Prostate gland (tissue), 2 donors: ENCODE data around the gene RNF114. TPM values are rescaled to one million over a fixed set of nuclear protein-coding genes. Genes with fewer than 3 reads are reported as not detected.

Experiments
- DNase-seq: peaks from one replicate; pipeline ENCODE4 v3.0.0-alpha.2; 2019; ENCODE audit warnings: low spot score
- H3K27ac ChIP-seq, 2 donors: fragments of 200-600 bp; sonication (generic); 2 replicates each; pipeline ENCODE4 v1.5.1; 2017 to 2019
- H3K27me3 ChIP-seq: fragments of 200-600 bp; sonication (generic); replicated peaks from 2 replicates; pipeline ENCODE4 v1.5.1; 2019; ENCODE audit not compliant: insufficient read depth
- H3K36me3 ChIP-seq, 2 donors: fragments of 200-600 bp; sonication (generic); 1 replicate in 1 of 2; 2 replicates in 1 of 2; pipeline versions ENCODE4 v1.5.1 to v1.8.1; 2017 to 2019
- H3K4me1 ChIP-seq: fragments of 200-600 bp; sonication (generic); replicated peaks from 2 replicates; pipeline ENCODE4 v1.5.1; 2019
- H3K4me3 ChIP-seq, 2 donors: fragments of 200-600 bp; sonication (generic); 2 replicates each; pipeline ENCODE4 v1.5.1; 2017 to 2019
- H3K9me3 ChIP-seq: fragments of 200-600 bp; sonication (generic); 2 replicates; pipeline ENCODE4 v1.5.1; 2017
- CTCF ChIP-seq, 4 experiments: fragments of 200-600 bp in 2 of 4; fragments of 450-650 bp in 2 of 4; sonication (generic) in 2 of 4; IDR thresholded peaks; 1 replicate in 3 of 4; 2 replicates in 1 of 4; pipeline ENCODE4 v1.5.1; 2016 to 2019; ENCODE audit warnings: antibody characterized with exemption in 4 of 4, mild to moderate bottlenecking in 2 of 4, moderate library complexity in 2 of 4
- POLR2A ChIP-seq: fragments of 450-650 bp; IDR thresholded peaks from one replicate; pipeline ENCODE4 v1.6.1; 2016; ENCODE audit warnings: antibody characterized with exemption, mild to moderate bottlenecking
- POLR2AphosphoS5 ChIP-seq: sonication (generic); formaldehyde crosslinking; IDR thresholded peaks from one replicate; pipeline ENCODE4 v1.6.1; 2017; ENCODE audit warnings: antibody characterized with exemption
- whole genome bisulfite sequencing: methylation state at CpG from one replicate; pipeline ENCODE4 v1.1.5; 2018; 5-methylcytosine and 5-hydroxymethylcytosine counted together
- intact Hi-C: fragments of 100-400 bp; cut with DNase I; formaldehyde crosslinking; loops from one replicate; pipeline ENCODE4 v1.14.2; 2022
- total RNA-seq, 2 donors: library from RNA; depleted of rRNA; stranded (reverse); fragments of >200 nt; gene quantifications; one replicate each; pipeline ENCODE4 v1.1.0, GENCODE V29; 2016

The RNF114 gene
- total RNA-seq, 2 donors from 2014 or later, result 166 to 239 TPM

GRCh38 chr20:49929142-49929494, 7.1 kb upstream of the RNF114 start:
- H3K27me3 ChIP-seq, result no peaks in the 10 kb centered on the region
- intact Hi-C loops, result loop anchor here (5.0 kb wide), 1 partner anchor 387 kb away; no protein-coding TSS in a partner anchor
- no peak for DNase-seq
- H3K36me3 ChIP-seq, result no peaks in the 10 kb centered on the region
- no peak overlapping the region for H3K4me3 ChIP-seq
- no peaks in the 10 kb centered on the region for H3K4me1 ChIP-seq
- no peak overlapping the region for H3K27ac ChIP-seq
- TF ChIP-seq CTCF (IDR thresholded peaks at IDR 0.05), result no peak
- TF ChIP-seq POLR2AphosphoS5, result no peak
- no peak for TF ChIP-seq POLR2A
- WGBS, result 37% methylated on average over 4 of the region's 4 CpGs
- H3K9me3 ChIP-seq, result no peaks in the 10 kb centered on the region

GRCh38 chr20:49935746-49936152, 448 bp upstream of the RNF114 start:
- no peaks in the 10 kb centered on the region for H3K27me3 ChIP-seq
- TF ChIP-seq POLR2AphosphoS5, result no peak
- no peak for TF ChIP-seq POLR2A
- no peak for TF ChIP-seq CTCF (IDR thresholded peaks at IDR 0.05)
- H3K9me3 ChIP-seq, result no peaks in the 10 kb centered on the region
- H3K36me3 ChIP-seq, result no peaks in the 10 kb centered on the region
- DNase-seq, result no peak
- peaks cover 19% of the 10 kb centered on the region for H3K4me1 ChIP-seq
- whole genome bisulfite sequencing, result 35% methylated on average over 21 of the region's 21 CpGs
- H3K27ac ChIP-seq, result peak overlapping the region; percentile 93 to 94
- H3K4me3 ChIP-seq, result peak overlapping the region; percentile 94 to 95
- intact Hi-C loops, result loop anchor here (1.0 kb wide), 1 partner anchor 20 kb away; the partner anchor contains the start of gene SPATA2

GRCh38 chr20:49937027-49937929, 1.1 kb downstream of the RNF114 start:
- Histone ChIP-seq H3K27me3 (no peaks in the 10 kb centered on the region), H3K9me3 (no peaks in the 10 kb centered on the region), H3K36me3 (no peaks in the 10 kb centered on the region), H3K4me3 (peak overlapping the region; percentile 94 to 95), H3K27ac (peak overlapping the region; percentile 93 to 94), H3K4me1 (peaks cover 19% of the 10 kb centered on the region)
- intact Hi-C loops, result no loop called here
- 12% methylated on average over 12 of the region's 12 CpGs for WGBS
- DNase-seq, result no peak
- TF ChIP-seq POLR2AphosphoS5 (no peak), POLR2A (no peak), CTCF (IDR thresholded peaks at IDR 0.05) (no peak)

- TF ChIP-seq CTCF (IDR thresholded peaks at IDR 0.05), result no peak
- no peaks in the 10 kb centered on the region for H3K36me3 ChIP-seq
- peak overlapping the region in 1 of 2 donors; percentile 95 for H3K4me3 ChIP-seq
- no peaks in the 10 kb centered on the region for H3K9me3 ChIP-seq
- WGBS, result 57% methylated on average over 12 of the region's 12 CpGs
- peak overlapping the region in 1 of 2 donors; percentile 12 for H3K27ac ChIP-seq
- intact Hi-C loops, result no loop called here
- H3K4me1 ChIP-seq, result peaks cover 19% of the 10 kb centered on the region
- DNase-seq, result no peak
- no peaks in the 10 kb centered on the region for H3K27me3 ChIP-seq
Measured at GRCh38 chr20:49938173-49939163, 2.3 kb downstream of the RNF114 start.
